Spleen (tissue), 7 donors: ENCODE measurements around the gene HAGH.

Experiments used
- CTCF ChIP-seq, 11 experiments: fragments of 200-600 bp in 7 of 11; fragments of 450-650 bp in 4 of 11; sonication (generic) in 4 of 11; IDR thresholded peaks in 8 of 11; conservative IDR thresholded peaks in 3 of 11; 1 replicate in 7 of 11; 2 replicates in 4 of 11; pipeline versions ENCODE4 v1.4.0 to v1.8.0; 2016 to 2021; ENCODE audit warnings: antibody characterized with exemption in 11 of 11, inconsistent platforms in 4 of 11, mild to moderate bottlenecking in 1 of 11
- POLR2A ChIP-seq, 3 donors: fragments of 450-650 bp; IDR thresholded peaks; one replicate each; pipeline ENCODE4 v1.5.1; 2017; ENCODE audit warnings: antibody characterized with exemption in 3 of 3, mild to moderate bottlenecking in 1 of 3
- donor health status: DM: no; HTN: no; CAD: no; lungs with moderate emphysema.
- donor health status: DM: no; HTN: no; CAD: no.
- donor health status: DM: no; HTN: no; CAD: no.

DNA sequence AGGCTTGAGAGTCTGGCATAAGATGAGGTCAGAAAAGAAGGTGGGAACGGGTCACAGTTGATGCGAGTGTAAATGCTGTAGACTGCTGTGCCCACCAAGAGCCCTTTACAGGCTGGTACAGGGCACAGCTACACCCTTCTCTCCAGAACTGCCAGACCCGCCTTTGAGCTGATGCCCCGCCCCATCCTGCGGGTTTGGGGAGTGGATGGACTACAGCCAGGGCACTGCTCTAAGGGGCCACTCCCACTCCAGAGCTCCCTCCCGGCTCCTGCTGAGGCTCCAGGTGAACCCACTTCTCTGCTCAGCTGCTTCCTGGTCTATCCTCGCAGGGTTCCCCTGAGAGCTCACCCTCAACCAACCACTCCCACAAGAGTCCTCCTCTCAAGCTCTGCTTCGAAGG lies 33.0 kb upstream of the HAGH start:
- no peak for TF ChIP-seq CTCF (IDR thresholded peaks at IDR 0.05 in 8 of 11, conservative IDR thresholded peaks at IDR 0.05 in 3 of 11)
- no peak for TF ChIP-seq POLR2A (IDR thresholded peaks at IDR 0.05)
